HG02973 (cell line): ENCODE results near the gene RASA3.
"Not testable (repeated sequence)": the region's sequence is repeated elsewhere in the genome, so short reads cannot be mapped to it uniquely, and the experiment has no call there.

Source experiments
- ATAC-seq: cut with Tn5 transposase; IDR thresholded peaks from one replicate; pipeline ENCODE4 v1.9.1; 2021; ENCODE audit warnings: moderate library complexity; ENCODE audit not compliant: unreplicated experiment

RASA3 gene

GRCh38 chr13:114142640-114143490, 10.4 kb upstream of the RASA3 start:
- ATAC-seq = no peak

- no peak for ATAC-seq
These were observed 9.7 kb upstream of the RASA3 start for GRCh38 chr13:114142137-114142550.

GRCh38 chr13:114141261-114141996, 9.0 kb upstream of the RASA3 start:
- ATAC-seq = no peak

GRCh38 chr13:114140906-114141250, 8.5 kb upstream of the RASA3 start:
- no peak for ATAC-seq

GRCh38 chr13:114140131-114140905, 7.9 kb upstream of the RASA3 start:
- no peak for ATAC-seq

GRCh38 chr13:114136576-114136975, 4.2 kb upstream of the RASA3 start:
- no peak for ATAC-seq

GRCh38 chr13:114135731-114136171, 3.3 kb upstream of the RASA3 start:
- no peak for ATAC-seq

- ATAC-seq = no peak
These were observed 2.7 kb upstream of the RASA3 start for GRCh38 chr13:114134944-114135610.

- ATAC-seq = no peak
These were observed 1.9 kb upstream of the RASA3 start for GRCh38 chr13:114134111-114134943.

GRCh38 chr13:114133552-114133951, 1.1 kb upstream of the RASA3 start:
- ATAC-seq = not testable (repeated sequence)

GRCh38 chr13:114133126-114133525, 703 bp upstream of the RASA3 start:
- not testable (repeated sequence) for ATAC-seq

GRCh38 chr13:114131583-114132418, 622 bp downstream of the RASA3 start:
- peak; percentile 11 for ATAC-seq

- ATAC-seq = no peak
These were observed 1.4 kb downstream of the RASA3 start for GRCh38 chr13:114130837-114131582.

- no peak for ATAC-seq
These were observed 2.1 kb downstream of the RASA3 start for GRCh38 chr13:114130131-114130836.

- no peak for ATAC-seq
These were observed 2.8 kb downstream of the RASA3 start for GRCh38 chr13:114129649-114130062.

- peak; percentile 51 for ATAC-seq
These were observed 3.5 kb downstream of the RASA3 start for GRCh38 chr13:114128624-114129522.

- no peak for ATAC-seq
These were observed 4.1 kb downstream of the RASA3 start for GRCh38 chr13:114128348-114128623.
